ENCODE results near the gene MMRN1.

GRCh38 chr4:89995006-89995405, 100.4 kb downstream of the MMRN1 start:
- TF ChIP-seq ZNF274 (IDR thresholded peaks at IDR 0.05; ENCODE audit: low read depth, low read length) (no peak), YY1 (IDR thresholded peaks at IDR 0.05; ENCODE audit: insufficient read depth, insufficient read length) (no peak), SUZ12 (IDR thresholded peaks at IDR 0.05; ENCODE audit: extremely low read depth, insufficient read depth, insufficient read length) (no peak)

Measured in NT2/D1 (cell line).